Liver (tissue), 3 donors: ENCODE results near the gene SNIP1.

Source experiments
- CTCF ChIP-seq: fragments of 150-350 bp; IDR thresholded peaks from 2 replicates; pipeline ENCODE4 v1.5.1; 2017; ENCODE audit warnings: improper control_type of control experiment, low read depth, low read length; ENCODE audit not compliant: missing input control
- EGR1 ChIP-seq, 2 donors: IDR thresholded peaks; 2 replicates each; pipeline ENCODE4 v1.6.1; 2016 to 2018; ENCODE audit warnings: antibody characterized with exemption in 2 of 2, low read depth in 2 of 2
- GABPA ChIP-seq, 2 donors: IDR thresholded peaks in 1 of 2; conservative IDR thresholded peaks in 1 of 2; 2 replicates each; pipeline ENCODE4 v1.6.1; 2016; ENCODE audit warnings: antibody characterized with exemption in 2 of 2, mild to moderate bottlenecking in 1 of 2, moderate library complexity in 1 of 2
- JUND ChIP-seq, 2 donors: IDR thresholded peaks; 2 replicates each; pipeline ENCODE4 v1.6.1; 2016; ENCODE audit warnings: antibody characterized with exemption in 2 of 2
- MAX ChIP-seq: IDR thresholded peaks from 2 replicates; pipeline ENCODE4 v1.6.1; 2016; ENCODE audit warnings: antibody characterized with exemption
- NR2F2 ChIP-seq: IDR thresholded peaks from 2 replicates; pipeline ENCODE4 v1.6.1; 2016; ENCODE audit warnings: antibody characterized with exemption
- RAD21 ChIP-seq, 2 donors: IDR thresholded peaks; 2 replicates each; pipeline ENCODE4 v1.6.1; 2016; ENCODE audit warnings: antibody characterized with exemption in 2 of 2, mild to moderate bottlenecking in 2 of 2
- REST ChIP-seq: IDR thresholded peaks from 2 replicates; pipeline ENCODE4 v1.6.1; 2016; ENCODE audit warnings: antibody characterized with exemption, mild to moderate bottlenecking
- SP1 ChIP-seq: IDR thresholded peaks from 2 replicates; pipeline ENCODE4 v1.6.1; 2018; ENCODE audit warnings: antibody characterized with exemption, mild to moderate bottlenecking
- TAF1 ChIP-seq: conservative IDR thresholded peaks from 2 replicates; pipeline ENCODE4 v1.6.1; 2016; ENCODE audit warnings: antibody characterized with exemption, mild to moderate bottlenecking
- YY1 ChIP-seq: IDR thresholded peaks from 2 replicates; pipeline ENCODE4 v1.6.1; 2016; ENCODE audit warnings: antibody characterized with exemption, mild to moderate bottlenecking
- ZBTB33 ChIP-seq: IDR thresholded peaks from 2 replicates; pipeline ENCODE4 v1.6.1; 2016; ENCODE audit warnings: antibody characterized with exemption
- donor health status: healthy.
- donor health status: healthy.

- peak; percentile 67 to 79 for TF ChIP-seq RAD21 (IDR thresholded peaks at IDR 0.05)
- TF ChIP-seq SP1: no peak
- no peak for TF ChIP-seq JUND (IDR thresholded peaks at IDR 0.05)
- TF ChIP-seq CTCF: peak; percentile 61
- TF ChIP-seq REST: no peak
- TF ChIP-seq MAX: no peak
- no peak for TF ChIP-seq EGR1 (IDR thresholded peaks at IDR 0.05; ENCODE audit: low read depth in 2 of 2)
- TF ChIP-seq YY1: no peak
- TF ChIP-seq GABPA (IDR thresholded peaks at IDR 0.05 in 1 of 2, conservative IDR thresholded peaks at IDR 0.05 in 1 of 2): no peak
- TF ChIP-seq TAF1: no peak
- no peak for TF ChIP-seq NR2F2
- TF ChIP-seq ZBTB33: no peak
Observed at GRCh38 chr1:37602750-37603694, 48.9 kb upstream of the SNIP1 start.
